ENCODE measurements around the gene CHID1.

Gene CHID1

DNA sequence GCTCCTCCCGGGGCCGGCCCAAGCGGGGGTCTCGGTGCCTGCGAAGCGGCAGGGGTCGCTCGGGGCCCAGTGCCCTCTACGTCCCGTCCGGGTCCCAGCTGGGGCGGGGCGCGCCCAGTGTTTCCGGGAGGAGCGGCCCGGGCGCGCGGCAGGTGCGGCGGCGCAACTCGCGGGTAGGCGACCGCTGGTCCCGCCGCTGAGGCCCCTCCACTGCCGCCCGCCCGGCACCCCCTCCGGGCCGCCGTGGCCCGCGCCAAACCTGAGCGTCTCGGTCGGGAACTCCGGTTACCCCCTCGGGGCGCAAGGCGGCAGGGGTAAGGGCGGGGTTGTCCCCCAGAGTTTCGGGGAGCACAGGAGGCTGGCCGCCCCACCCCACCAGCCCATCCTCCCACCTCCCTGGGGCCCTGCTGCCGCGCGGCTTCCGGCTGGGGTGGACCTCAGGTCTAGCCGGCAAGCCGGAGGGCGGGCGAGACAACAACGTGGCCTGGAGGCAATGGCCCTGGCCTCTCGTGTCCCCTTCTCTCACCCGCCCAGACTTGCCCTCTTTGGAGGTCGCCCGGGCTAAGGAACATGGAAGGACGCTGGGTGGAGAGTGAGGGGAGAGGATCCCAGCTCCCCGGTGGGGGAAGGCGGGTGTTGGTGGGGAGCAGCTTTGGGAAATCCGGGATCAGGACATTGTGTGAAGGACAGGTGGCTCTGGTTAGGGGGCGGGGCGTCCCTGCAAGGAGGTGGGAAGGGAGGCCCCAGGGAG is 83.3 kb downstream of the CHID1 start:
- peak overlapping the region; percentile 81 for H3K4me3 Mint-ChIP-seq
- H3K4me1 Mint-ChIP-seq = peaks cover 29% of the 10 kb centered on the region
- ATAC-seq (ENCODE audit: low read depth) = peak; percentile 12
- peaks cover 6% of the 10 kb centered on the region for H3K36me3 Mint-ChIP-seq
- DNase-seq (ENCODE audit: low spot score in 2 of 2) = no peak
- peak overlapping the region; percentile 29 for H3K27ac Mint-ChIP-seq
- H3K9me3 Mint-ChIP-seq = no peaks in the 10 kb centered on the region
- no peaks in the 10 kb centered on the region for H3K27me3 Mint-ChIP-seq

DNA sequence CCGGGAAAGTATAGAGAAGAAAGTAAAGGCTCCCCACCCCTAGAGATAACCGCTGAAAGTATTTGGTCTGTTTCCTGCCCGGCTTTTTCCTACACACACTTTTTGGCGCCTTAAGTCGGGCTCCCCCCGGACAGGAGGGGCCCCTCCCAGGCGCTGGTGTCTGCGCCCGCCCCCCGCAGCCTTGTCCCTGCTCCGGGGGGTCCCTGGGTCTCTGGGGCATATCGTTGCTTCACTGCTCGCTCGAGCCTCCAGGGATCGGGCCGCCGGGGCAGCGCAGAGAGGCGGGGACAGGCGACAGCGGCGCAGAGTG is 83.8 kb downstream of the CHID1 start:
- DNase-seq (ENCODE audit: low spot score in 2 of 2) = no peak
- H3K27me3 Mint-ChIP-seq = no peaks in the 10 kb centered on the region
- no peak overlapping the region for H3K27ac Mint-ChIP-seq
- H3K4me1 Mint-ChIP-seq = peaks cover 26% of the 10 kb centered on the region
- ATAC-seq (ENCODE audit: low read depth) = peak; percentile 4
- peaks cover 6% of the 10 kb centered on the region for H3K36me3 Mint-ChIP-seq
- peak overlapping the region; percentile 78 for H3K4me3 Mint-ChIP-seq
- H3K9me3 Mint-ChIP-seq = no peaks in the 10 kb centered on the region

GRCh38 chr11:826227-826621 is 84.4 kb downstream of the CHID1 start:
- H3K27ac Mint-ChIP-seq = no peak overlapping the region
- ATAC-seq (ENCODE audit: low read depth) (no peak), DNase-seq (ENCODE audit: low spot score in 2 of 2) (no peak)
- H3K4me3 Mint-ChIP-seq = peak overlapping the region; percentile 78
- peaks cover 22% of the 10 kb centered on the region for H3K4me1 Mint-ChIP-seq
- H3K27me3 Mint-ChIP-seq = no peaks in the 10 kb centered on the region
- H3K36me3 Mint-ChIP-seq = peaks cover 6% of the 10 kb centered on the region
- no peaks in the 10 kb centered on the region for H3K9me3 Mint-ChIP-seq

DNA sequence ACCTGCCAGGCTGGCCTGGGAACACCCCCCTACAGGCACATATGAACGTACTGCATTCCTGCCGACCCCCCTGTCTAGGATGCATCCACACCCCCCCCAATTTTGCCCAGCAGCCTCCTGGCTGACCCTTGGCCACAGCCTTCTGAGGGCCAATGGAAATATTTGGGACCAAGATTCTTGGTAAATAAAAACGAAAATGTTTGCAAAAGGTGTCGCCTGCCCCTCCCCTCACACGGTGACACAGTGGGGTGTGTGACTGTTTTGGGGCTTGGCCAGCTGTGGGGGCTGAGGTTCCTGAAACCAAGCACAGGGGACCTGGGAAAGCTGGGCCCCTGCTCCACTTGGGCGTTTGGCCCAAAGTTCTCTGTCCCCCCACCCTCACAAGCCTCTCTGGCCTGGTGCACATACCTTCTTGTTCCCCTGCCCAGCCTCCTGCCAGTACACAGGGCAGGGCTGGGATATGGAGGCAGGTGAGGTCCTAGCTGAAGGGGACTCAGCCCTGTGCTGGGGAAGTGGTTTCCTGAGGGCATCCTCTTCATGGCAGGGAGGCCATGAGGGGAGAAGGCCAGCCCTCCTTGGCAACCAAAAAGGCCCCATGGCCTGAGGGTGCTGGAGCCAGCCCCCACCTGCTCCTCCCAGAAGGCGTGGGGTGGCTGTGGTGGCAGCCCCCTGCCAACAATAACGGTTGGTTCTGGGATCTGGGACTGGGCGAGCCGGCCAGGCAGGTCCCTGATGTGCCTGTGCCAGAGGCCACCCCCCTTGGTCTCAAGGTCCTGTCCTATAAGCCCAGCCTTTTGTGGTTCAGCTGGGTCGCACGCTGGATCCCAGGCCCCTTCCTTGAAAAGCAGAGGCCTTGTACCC is 85.0 kb downstream of the CHID1 start:
- Mint-ChIP-seq H3K27me3 (no peaks in the 10 kb centered on the region), H3K27ac (no peak overlapping the region), H3K4me1 (peaks cover 28% of the 10 kb centered on the region), H3K9me3 (no peaks in the 10 kb centered on the region), H3K36me3 (peaks cover 6% of the 10 kb centered on the region), H3K4me3 (no peak overlapping the region)
- DNase-seq (ENCODE audit: low spot score in 2 of 2) (no peak), ATAC-seq (ENCODE audit: low read depth) (no peak)

DNA sequence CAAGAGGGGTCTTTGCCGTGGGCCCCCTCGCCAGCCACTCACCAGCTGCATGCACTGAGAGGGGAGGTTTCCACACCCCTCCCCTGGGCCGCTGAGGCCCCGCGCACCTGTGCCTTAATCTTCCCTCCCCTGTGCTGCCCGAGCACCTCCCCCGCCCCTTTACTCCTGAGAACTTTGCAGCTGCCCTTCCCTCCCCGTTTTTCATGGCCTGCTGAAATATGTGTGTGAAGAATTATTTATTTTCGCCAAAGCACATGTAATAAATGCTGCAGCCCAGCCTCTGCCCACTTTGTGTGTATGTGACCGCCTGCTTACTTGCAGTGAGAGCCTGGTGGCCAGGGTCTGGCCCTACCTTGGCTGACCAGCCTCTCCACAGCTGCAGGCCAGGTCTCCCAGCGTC is 85.7 kb downstream of the CHID1 start:
- no peak for DNase-seq (ENCODE audit: low spot score in 2 of 2)

DNA sequence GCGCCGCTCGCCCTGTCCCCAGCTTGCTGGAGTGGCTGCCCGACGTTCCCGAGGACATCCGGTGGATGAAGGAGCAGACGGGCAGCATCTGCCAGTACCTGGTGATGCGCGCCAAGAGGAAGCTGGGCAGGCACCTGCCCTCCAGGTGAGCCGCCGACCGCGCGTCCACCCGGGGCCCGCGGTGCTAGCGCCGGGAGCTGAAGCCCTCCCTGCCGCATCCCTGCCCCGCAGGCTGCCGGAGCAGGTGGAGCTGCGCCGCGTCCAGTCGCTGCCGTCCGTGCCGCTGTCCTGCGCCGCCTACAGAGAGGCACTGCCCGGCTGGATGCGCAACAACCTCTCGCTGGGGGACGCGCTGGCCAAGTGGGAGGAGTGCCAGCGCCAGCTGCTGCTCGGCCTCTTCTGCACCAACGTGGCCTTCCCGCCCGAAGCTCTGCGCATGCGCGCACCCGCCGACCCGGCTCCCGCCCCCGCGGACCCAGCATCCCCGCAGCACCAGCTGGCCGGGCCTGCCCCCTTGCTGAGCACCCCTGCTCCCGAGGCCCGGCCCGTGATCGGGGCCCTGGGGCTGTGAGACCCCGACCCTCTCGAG is 86.2 kb downstream of the CHID1 start:
- peaks cover 6% of the 10 kb centered on the region for H3K36me3 Mint-ChIP-seq
- ATAC-seq (ENCODE audit: low read depth) = no peak

More for the DNA sequence above, 85.7 kb downstream of the CHID1 start:
- no peak overlapping the region for H3K4me3 Mint-ChIP-seq
- H3K4me1 Mint-ChIP-seq = peaks cover 28% of the 10 kb centered on the region
- H3K27me3 Mint-ChIP-seq = no peaks in the 10 kb centered on the region
- no peak for ATAC-seq (ENCODE audit: low read depth)
- peaks cover 6% of the 10 kb centered on the region for H3K36me3 Mint-ChIP-seq
- H3K27ac Mint-ChIP-seq = no peak overlapping the region
- no peaks in the 10 kb centered on the region for H3K9me3 Mint-ChIP-seq

GRCh38 chr11:823441-824291 is 86.9 kb downstream of the CHID1 start:
- Mint-ChIP-seq H3K27ac (no peak overlapping the region), H3K9me3 (no peaks in the 10 kb centered on the region), H3K27me3 (no peaks in the 10 kb centered on the region), H3K4me3 (no peak overlapping the region), H3K36me3 (peaks cover 6% of the 10 kb centered on the region), H3K4me1 (peaks cover 19% of the 10 kb centered on the region)
- no peak for DNase-seq (ENCODE audit: low spot score in 2 of 2)
- no peak for ATAC-seq (ENCODE audit: low read depth)

More for the DNA sequence above, 86.2 kb downstream of the CHID1 start:
- no peak overlapping the region for H3K4me3 Mint-ChIP-seq
- no peaks in the 10 kb centered on the region for H3K27me3 Mint-ChIP-seq
- no peak for DNase-seq (ENCODE audit: low spot score in 2 of 2)
- no peaks in the 10 kb centered on the region for H3K9me3 Mint-ChIP-seq
- H3K27ac Mint-ChIP-seq = no peak overlapping the region
- H3K4me1 Mint-ChIP-seq = peaks cover 26% of the 10 kb centered on the region

DNA sequence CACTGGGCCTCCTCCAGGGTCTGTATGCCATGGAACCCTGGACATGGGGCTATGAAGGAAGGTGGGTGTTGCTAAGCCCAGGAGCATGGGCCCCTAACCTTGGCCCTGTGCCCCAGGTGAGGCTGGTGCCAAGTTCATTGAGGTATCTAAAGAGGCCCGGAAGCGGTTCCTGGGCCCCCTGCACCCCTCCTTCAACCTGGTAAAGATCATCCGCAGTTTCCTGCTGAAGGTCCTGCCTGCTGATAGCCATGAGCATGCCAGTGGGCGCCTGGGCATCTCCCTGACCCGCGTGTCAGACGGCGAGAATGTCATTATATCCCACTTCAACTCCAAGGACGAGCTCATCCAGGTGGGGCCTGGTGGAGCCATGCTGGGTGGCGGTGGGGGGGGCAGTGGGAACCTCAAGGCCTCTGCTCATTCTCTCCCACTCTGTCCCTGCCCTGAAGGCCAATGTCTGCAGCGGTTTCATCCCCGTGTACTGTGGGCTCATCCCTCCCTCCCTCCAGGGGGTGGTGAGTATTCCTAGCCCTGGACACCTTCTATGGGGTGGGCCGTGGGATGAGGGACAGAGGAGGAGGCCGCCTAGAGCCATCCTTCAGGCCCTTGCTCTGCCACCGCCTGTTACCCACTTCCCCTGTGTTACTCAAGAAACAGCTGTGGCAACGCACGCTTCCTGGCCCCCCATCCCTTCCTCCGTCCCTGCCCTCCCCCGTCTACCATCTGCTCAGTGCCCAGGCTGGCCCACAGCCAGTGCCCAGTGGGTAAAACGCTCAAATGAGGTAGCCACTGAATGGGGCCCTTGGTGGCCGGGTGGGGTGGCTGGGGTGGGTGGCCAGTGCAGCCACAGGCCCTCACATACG is 88.9 kb downstream of the CHID1 start:
- Mint-ChIP-seq H3K4me1 (peaks cover 9% of the 10 kb centered on the region), H3K36me3 (peaks cover 6% of the 10 kb centered on the region), H3K27ac (no peak overlapping the region), H3K4me3 (no peak overlapping the region), H3K27me3 (no peaks in the 10 kb centered on the region), H3K9me3 (no peaks in the 10 kb centered on the region)
- no peak for ATAC-seq (ENCODE audit: low read depth)
- no peak for DNase-seq (ENCODE audit: low spot score in 2 of 2)

DNA sequence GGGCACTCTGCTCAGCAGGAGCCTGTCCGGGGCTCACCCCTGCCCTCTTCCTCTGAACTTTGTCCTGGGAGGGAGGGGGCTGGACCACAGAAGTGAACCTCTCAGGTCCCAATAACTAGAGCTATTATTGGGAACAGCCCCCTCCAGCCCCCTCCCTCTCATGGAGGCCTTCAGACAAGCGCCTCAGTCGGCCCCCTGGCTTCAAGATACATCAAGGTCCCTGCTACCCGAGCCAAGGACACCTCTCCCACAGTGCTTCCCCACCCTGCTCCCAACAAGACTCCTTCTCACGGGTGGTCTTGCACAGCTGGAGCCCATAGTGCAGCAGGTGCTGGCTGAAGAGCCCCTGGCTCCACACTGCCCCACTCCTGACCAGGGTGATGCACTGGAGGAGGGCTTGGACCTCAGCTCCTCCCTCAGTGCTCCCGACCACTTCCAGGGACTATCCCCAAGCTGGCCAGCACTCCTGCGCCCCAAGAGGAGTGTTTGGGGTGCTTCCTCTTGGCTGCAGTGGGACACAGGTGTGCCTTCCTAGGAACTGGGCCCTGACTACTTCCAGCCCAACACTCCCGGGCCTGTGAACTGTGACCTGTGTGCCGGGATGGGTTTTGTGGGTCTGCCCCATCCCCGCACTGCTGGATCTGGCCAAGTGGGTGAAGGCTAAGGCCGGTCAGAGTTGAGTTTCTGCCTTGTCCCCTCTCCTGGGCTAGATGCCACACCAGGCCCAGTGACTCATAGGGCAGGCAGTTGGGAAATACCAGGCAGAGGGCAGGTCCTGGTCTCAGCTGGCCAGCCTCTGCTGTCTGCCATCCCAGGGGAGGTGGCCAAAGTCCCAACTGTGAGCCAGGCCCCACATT is 89.7 kb downstream of the CHID1 start:
- ATAC-seq (ENCODE audit: low read depth) (no peak), DNase-seq (ENCODE audit: low spot score in 2 of 2) (no peak)
- no peaks in the 10 kb centered on the region for H3K27me3 Mint-ChIP-seq
- no peaks in the 10 kb centered on the region for H3K9me3 Mint-ChIP-seq
- peaks cover 6% of the 10 kb centered on the region for H3K36me3 Mint-ChIP-seq
- peak overlapping the region; percentile 88 for H3K4me3 Mint-ChIP-seq
- no peak overlapping the region for H3K27ac Mint-ChIP-seq
- H3K4me1 Mint-ChIP-seq = peaks cover 9% of the 10 kb centered on the region

DNA sequence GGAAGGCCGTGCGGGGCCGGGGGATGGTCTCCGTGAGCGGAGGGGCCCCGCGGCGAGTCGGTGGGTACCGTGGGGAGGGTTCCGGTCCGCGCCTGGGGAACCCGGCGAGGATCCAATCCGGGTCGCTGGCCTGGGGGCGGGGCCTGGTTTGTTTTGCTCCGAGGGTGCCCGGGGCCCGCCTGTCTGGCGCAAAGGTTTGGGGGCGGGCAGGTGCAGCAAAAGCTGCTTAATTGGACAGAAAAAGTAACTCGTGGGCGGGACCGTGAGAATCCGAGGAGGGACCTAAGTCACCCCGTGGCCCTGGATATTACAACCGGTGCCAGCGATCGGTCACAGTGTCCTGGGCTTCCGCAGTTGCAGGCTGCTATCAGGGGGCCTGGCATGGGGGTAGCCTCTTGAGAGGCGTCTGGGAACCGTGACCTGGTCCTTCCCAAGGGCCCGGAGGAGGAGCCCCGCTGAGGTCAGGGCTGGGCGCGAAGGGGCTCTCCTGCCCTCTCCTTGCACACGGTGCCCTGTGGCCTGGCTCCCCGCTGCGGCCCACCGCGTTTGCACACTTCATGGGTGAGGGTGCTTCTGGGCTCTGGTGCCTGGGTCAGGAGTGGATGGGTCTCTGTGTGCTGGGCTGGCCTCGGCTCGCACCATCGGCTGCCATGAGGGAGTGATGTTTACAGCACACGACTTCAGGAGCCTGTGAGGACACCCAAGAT is 90.5 kb downstream of the CHID1 start:
- ATAC-seq (ENCODE audit: low read depth) = peak; percentile 79
- peaks cover 5% of the 10 kb centered on the region for H3K36me3 Mint-ChIP-seq
- no peaks in the 10 kb centered on the region for H3K9me3 Mint-ChIP-seq
- no peaks in the 10 kb centered on the region for H3K27me3 Mint-ChIP-seq
- H3K4me3 Mint-ChIP-seq = peak overlapping the region; percentile 88
- peak; percentile 88 to 95 for DNase-seq (ENCODE audit: low spot score in 2 of 2)
- peaks cover 9% of the 10 kb centered on the region for H3K4me1 Mint-ChIP-seq
- peak overlapping the region; percentile 90 for H3K27ac Mint-ChIP-seq

DNA sequence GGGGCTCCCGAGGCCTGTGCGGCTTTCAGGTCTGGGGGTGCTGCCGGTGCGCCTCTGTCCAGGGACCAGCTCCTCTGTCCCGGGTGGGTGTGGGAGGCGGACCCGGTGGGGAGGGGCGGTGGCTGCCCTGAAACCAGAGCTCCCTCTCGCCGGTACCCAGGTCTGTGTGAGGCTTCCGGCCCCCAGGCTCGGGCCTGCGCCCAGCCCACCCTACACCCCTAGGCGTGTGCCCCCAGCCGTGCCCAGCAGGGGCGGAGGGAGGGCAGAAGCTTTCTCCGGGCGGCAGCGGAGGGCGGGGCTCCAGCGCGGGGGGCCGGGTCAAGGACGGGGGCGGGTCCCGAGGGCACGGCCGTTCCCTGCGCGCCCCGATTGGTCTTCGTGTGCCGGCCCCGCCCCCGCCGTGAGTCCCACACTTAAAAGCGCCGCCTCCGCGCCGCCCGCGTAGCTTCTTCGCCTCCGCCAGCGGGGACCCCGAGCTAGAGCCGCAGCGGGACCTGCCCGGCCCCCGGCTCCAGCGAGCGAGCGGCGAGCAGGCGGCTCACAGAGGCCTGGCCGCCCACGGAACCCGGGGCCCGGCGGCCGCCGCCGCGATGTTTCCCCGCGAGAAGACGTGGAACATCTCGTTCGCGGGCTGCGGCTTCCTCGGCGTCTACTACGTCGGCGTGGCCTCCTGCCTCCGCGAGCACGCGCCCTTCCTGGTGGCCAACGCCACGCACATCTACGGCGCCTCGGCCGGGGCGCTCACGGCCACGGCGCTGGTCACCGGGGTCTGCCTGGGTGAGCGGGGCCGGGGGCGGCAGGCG is 91.3 kb downstream of the CHID1 start:
- Mint-ChIP-seq H3K27me3 (no peaks in the 10 kb centered on the region), H3K4me3 (peak overlapping the region; percentile 88), H3K27ac (peak overlapping the region; percentile 90), H3K4me1 (peaks cover 9% of the 10 kb centered on the region), H3K9me3 (no peaks in the 10 kb centered on the region), H3K36me3 (no peaks in the 10 kb centered on the region)
- ATAC-seq (ENCODE audit: low read depth) (peak; percentile 72), DNase-seq (ENCODE audit: low spot score in 2 of 2) (peak; percentile 92 to 93)
